HepG2 (cell line): Measurements from ENCODE around the gene DLG2.

Source experiments
- CTCF ChIP-seq: sonication (generic); formaldehyde crosslinking; IDR thresholded peaks from 2 replicates; pipeline ENCODE4 v1.5.0; 2020; ENCODE audit warnings: mild to moderate bottlenecking, missing genetic modification reagents, moderate library complexity
- NFE2 ChIP-seq: sonication (generic); formaldehyde crosslinking; IDR thresholded peaks from 2 replicates; pipeline ENCODE4 v1.4.0; 2020; ENCODE audit warnings: missing genetic modification reagents
- TSC22D2 ChIP-seq: sonication (generic); formaldehyde crosslinking; IDR thresholded peaks from 2 replicates; pipeline ENCODE4 v1.5.1; 2020; ENCODE audit warnings: missing genetic modification reagents, mild to moderate bottlenecking, borderline replicate concordance
- ZNF232 ChIP-seq: sonication (generic); formaldehyde crosslinking; IDR thresholded peaks from 2 replicates; pipeline ENCODE4 v1.4.0; 2020; ENCODE audit warnings: missing genetic modification reagents, borderline replicate concordance
- ZNF678 ChIP-seq: sonication (generic); formaldehyde crosslinking; IDR thresholded peaks from 2 replicates; pipeline ENCODE4 v1.4.0; 2020; ENCODE audit warnings: mild to moderate bottlenecking, missing genetic modification reagents
- TF ChIP-seq, protein P1 (sequence below): IDR thresholded peaks from 2 replicates; pipeline ENCODE4 v1.6.1; 2012; ENCODE audit warnings: inconsistent platforms

DNA sequence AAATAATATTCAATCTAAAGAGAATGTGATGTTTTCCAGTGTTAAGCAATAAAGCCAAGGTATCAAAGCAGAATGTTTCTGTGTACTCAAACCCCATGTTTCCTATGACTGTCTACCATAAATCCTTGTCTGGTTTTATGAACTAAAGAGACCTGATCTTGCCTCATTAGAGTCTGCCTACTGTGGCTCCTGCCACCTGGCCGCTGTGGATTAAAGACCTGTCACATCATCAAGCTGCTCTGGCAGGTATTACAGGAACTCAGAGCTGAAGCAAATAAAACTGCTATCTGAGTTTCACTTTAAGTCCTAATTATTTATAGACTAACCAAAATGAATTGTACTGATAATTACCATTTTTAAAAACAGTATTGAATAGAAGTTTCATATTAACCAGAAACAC, 2133.2 kb downstream of the DLG2 start:
- TF ChIP-seq ZNF678 (CRISPR knock-in tag) (no peak), ZNF232 (CRISPR knock-in tag) (no peak), CTCF (CRISPR knock-in tag) (no peak), NFE2 (CRISPR knock-in tag) (no peak), TSC22D2 (CRISPR knock-in tag) (no peak)
- TF ChIP-seq, protein P1, sequence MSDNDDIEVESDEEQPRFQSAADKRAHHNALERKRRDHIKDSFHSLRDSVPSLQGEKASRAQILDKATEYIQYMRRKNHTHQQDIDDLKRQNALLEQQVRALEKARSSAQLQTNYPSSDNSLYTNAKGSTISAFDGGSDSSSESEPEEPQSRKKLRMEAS: no peak
